Activated B cell treated with CpG ODN at 0.5 μM for 24 hours (primary cell): Measurements from ENCODE around the gene INSYN1. TPM values are rescaled to one million over a fixed set of nuclear protein-coding genes. Genes with fewer than 3 reads are reported as not detected.

Experiments
- ATAC-seq: fragments of 200-7000 bp; cut with Tn5 transposase; one replicate; pipeline ENCODE4 v1.10.0; 2021; ENCODE audit warnings: low read depth, mild to moderate bottlenecking, moderate library complexity
- CTCF ChIA-PET: fragments of 350-600 bp; sonication (Branson Sonifier 250); formaldehyde crosslinking; loops from one replicate; lab custom pipeline; 2021; ENCODE audit warnings: antibody characterized with exemption; lab: Charles Lee
- POLR2A ChIA-PET: fragments of 350-600 bp; sonication (Branson Sonifier 250); formaldehyde crosslinking; loops from one replicate; lab custom pipeline; 2021; ENCODE audit warnings: antibody characterized with exemption; lab: Charles Lee
- DNase-seq: peaks from one replicate; pipeline ENCODE4 v3.0.0; 2022
- H3K27ac Mint-ChIP-seq: one replicate; pipeline ENCODE4 v1.8.0; 2020; ENCODE audit warnings: mixed read lengths
- H3K27me3 Mint-ChIP-seq: one replicate; pipeline ENCODE4 v1.8.0; 2021; ENCODE audit warnings: mixed read lengths
- H3K36me3 Mint-ChIP-seq: one replicate; pipeline ENCODE4 v1.8.0; 2021; ENCODE audit warnings: low read depth, mixed read lengths
- H3K4me1 Mint-ChIP-seq: one replicate; pipeline ENCODE4 v1.8.0; 2021; ENCODE audit warnings: mixed read lengths
- H3K4me3 Mint-ChIP-seq: one replicate; pipeline ENCODE4 v1.8.0; 2020; ENCODE audit warnings: mild to moderate bottlenecking, mixed read lengths
- H3K9me3 Mint-ChIP-seq: one replicate; pipeline ENCODE4 v1.8.0; 2020; ENCODE audit warnings: mixed read lengths
- CTCF ChIP-seq: fragments of 200-600 bp; IDR thresholded peaks from one replicate; pipeline ENCODE4 v1.8.0; 2022; ENCODE audit warnings: antibody characterized with exemption, mild to moderate bottlenecking
- intact Hi-C: fragments of 100-400 bp; cut with micrococcal nuclease; formaldehyde crosslinking; loops from one replicate; pipeline ENCODE4 v1.15.1; 2024
- total RNA-seq: library from RNA; stranded (reverse); gene quantifications from 2 replicates; pipeline ENCODE4 v1.2.3, GENCODE V29; 2022

INSYN1 gene
- total RNA-seq, 1 donor from 2014 or later: not detected

GRCh38 chr15:73718694-73719093 is 34.5 kb downstream of the INSYN1 start:
- ChIA-PET CTCF (interaction anchor here (1.4 kb wide), 1 partner anchor 13 kb away, joined by 5 read pairs; no protein-coding TSS in a partner anchor), POLR2A (no interaction called here)
- DNase-seq (no peak), ATAC-seq (no peak)
- Mint-ChIP-seq H3K4me1 (no peaks in the 10 kb centered on the region), H3K9me3 (no peaks in the 10 kb centered on the region), H3K36me3 (no peaks in the 10 kb centered on the region), H3K4me3 (no peak overlapping the region), H3K27ac (no peak overlapping the region), H3K27me3 (peaks cover 12% of the 10 kb centered on the region)
- TF ChIP-seq CTCF: no peak
- intact Hi-C loops: no loop called here

GRCh38 chr15:73717802-73718201 is 35.3 kb downstream of the INSYN1 start:
- ChIA-PET POLR2A (no interaction called here), CTCF (interaction anchor here (0.9 to 1.4 kb wide), 2 partner anchors 13 kb away, joined by 3 to 5 read pairs; no protein-coding TSS in a partner anchor)
- Mint-ChIP-seq H3K4me1 (no peaks in the 10 kb centered on the region), H3K4me3 (no peak overlapping the region), H3K9me3 (no peaks in the 10 kb centered on the region), H3K27ac (no peak overlapping the region), H3K36me3 (no peaks in the 10 kb centered on the region), H3K27me3 (peaks cover 12% of the 10 kb centered on the region)
- ATAC-seq (no peak), DNase-seq (no peak)
- intact Hi-C loops: no loop called here
- no peak for TF ChIP-seq CTCF

GRCh38 chr15:73717206-73717605 is 35.9 kb downstream of the INSYN1 start:
- H3K4me1 Mint-ChIP-seq: no peaks in the 10 kb centered on the region
- H3K9me3 Mint-ChIP-seq: no peaks in the 10 kb centered on the region
- peaks cover 12% of the 10 kb centered on the region for H3K27me3 Mint-ChIP-seq
- no peak overlapping the region for H3K4me3 Mint-ChIP-seq
- TF ChIP-seq CTCF: no peak
- ChIA-PET POLR2A (no interaction called here), CTCF (interaction anchor here (0.9 kb wide), 1 partner anchor 12 kb away, joined by 3 read pairs; no protein-coding TSS in a partner anchor)
- H3K27ac Mint-ChIP-seq: no peak overlapping the region
- DNase-seq (no peak), ATAC-seq (no peak)
- intact Hi-C loops: no loop called here
- no peaks in the 10 kb centered on the region for H3K36me3 Mint-ChIP-seq

GRCh38 chr15:73716417-73716816 is 36.7 kb downstream of the INSYN1 start:
- ATAC-seq (no peak), DNase-seq (no peak)
- no peaks in the 10 kb centered on the region for H3K36me3 Mint-ChIP-seq
- intact Hi-C loops: no loop called here
- H3K4me1 Mint-ChIP-seq: no peaks in the 10 kb centered on the region
- no peaks in the 10 kb centered on the region for H3K9me3 Mint-ChIP-seq
- ChIA-PET CTCF (no interaction called here), POLR2A (interaction anchor here (0.6 kb wide), 1 partner anchor 251 kb away, joined by 4 read pairs; no protein-coding TSS in a partner anchor)
- TF ChIP-seq CTCF: no peak
- no peak overlapping the region for H3K27ac Mint-ChIP-seq
- H3K4me3 Mint-ChIP-seq: no peak overlapping the region
- H3K27me3 Mint-ChIP-seq: peaks cover 12% of the 10 kb centered on the region

- ChIA-PET POLR2A (no interaction called here), CTCF (no interaction called here)
- peaks cover 7% of the 10 kb centered on the region for H3K27me3 Mint-ChIP-seq
- no peak overlapping the region for H3K27ac Mint-ChIP-seq
- no peak for ATAC-seq
- TF ChIP-seq CTCF: no peak
- H3K9me3 Mint-ChIP-seq: no peaks in the 10 kb centered on the region
- no peaks in the 10 kb centered on the region for H3K36me3 Mint-ChIP-seq
- H3K4me3 Mint-ChIP-seq: no peak overlapping the region
- H3K4me1 Mint-ChIP-seq: no peaks in the 10 kb centered on the region
- intact Hi-C loops: no loop called here
- no peak for DNase-seq
Observed at GRCh38 chr15:73715417-73715816, 37.7 kb downstream of the INSYN1 start.
